HCT116 (cell line): ENCODE results near the gene DENND1C. TPM values are rescaled to one million over a fixed set of nuclear protein-coding genes. Genes with fewer than 3 reads are reported as not detected.

Experiments
- ATAC-seq: fragments of 200-7000 bp; cut with Tn5 transposase; 2 replicates; pipeline ENCODE4 v1.9.1; 2020; ENCODE audit warnings: mild to moderate bottlenecking, moderate library complexity
- BruUV-seq: library from RNA; stranded (reverse); fragments of 400-500 nt; replicated peaks from 2 replicates; lab custom pipeline; 2021; lab: Mats Ljungman, UMichigan
- CTCF ChIA-PET: fragments of 300-600 bp; sonication (Branson Sonifier 250); formaldehyde crosslinking; loops from one replicate; lab custom pipeline; 2021; ENCODE audit warnings: antibody characterized with exemption; lab: Charles Lee
- POLR2A ChIA-PET: fragments of 300-600, 350-600 bp; sonication (Branson Sonifier 250); formaldehyde crosslinking; loops from one replicate; lab custom pipeline; 2021; ENCODE audit warnings: antibody characterized with exemption; lab: Charles Lee
- RAD21 ChIA-PET, 2 experiments: fragments of 300-600 bp; sonication (Branson Sonifier 250); formaldehyde crosslinking; loops; one replicate each; lab custom pipeline; 2023; ENCODE audit warnings: low total read pairs in 2 of 2; ENCODE audit not compliant: uncharacterized antibody in 2 of 2, unreplicated experiment in 2 of 2, low non-redundant PET in 1 of 2; lab: Charles Lee
- DNase-seq: peaks from one replicate; pipeline ENCODE4 v3.0.0-alpha.2; 2010; ENCODE audit warnings: low read depth, low spot score
- H2AFZ ChIP-seq: fragments of 200-600 bp; shearing (Covaris generic), sonication (generic); 2 replicates; pipeline ENCODE4 v1.6.1; 2017; ENCODE audit warnings: low read depth, mixed run types, mixed read lengths, antibody characterized with exemption, low read length; ENCODE audit not compliant: poor library complexity, severe bottlenecking
- H3K27ac ChIP-seq: 2 replicates; pipeline ENCODE4 v1.5.1; 2012; ENCODE audit warnings: low read depth, low read length
- H3K27me3 ChIP-seq: fragments of 200-600 bp; sonication (generic); 2 replicates; pipeline ENCODE4 v1.6.1; 2016; ENCODE audit warnings: mixed run types, low read length, mixed read lengths; ENCODE audit not compliant: insufficient read depth
- H3K36me3 ChIP-seq, 2 experiments: fragments of 200-500 bp in 1 of 2; fragments of 200-600 bp in 1 of 2; sonication (Bioruptor generic) in 1 of 2; sonication (generic) in 1 of 2; 2 replicates each; pipeline versions ENCODE4 v1.5.1 to v1.6.1; 2014 to 2016; ENCODE audit warnings: low read length in 2 of 2, inconsistent platforms in 1 of 2, mixed read lengths in 1 of 2, mixed run types in 1 of 2; ENCODE audit not compliant: insufficient read depth in 2 of 2, control insufficient read depth in 1 of 2
- H3K4me1 ChIP-seq, 2 experiments: fragments of 200-600 bp in 1 of 2; sonication (generic) in 1 of 2; 2 replicates each; pipeline versions ENCODE4 v1.5.1 to v1.6.1; 2012 to 2017; ENCODE audit warnings: low read length in 2 of 2, inconsistent platforms in 1 of 2, mild to moderate bottlenecking in 1 of 2, mixed read lengths in 1 of 2, mixed run types in 1 of 2, moderate library complexity in 1 of 2; ENCODE audit not compliant: insufficient read depth in 2 of 2, control insufficient read depth in 1 of 2
- H3K4me2 ChIP-seq: fragments of 200-600 bp; sonication (generic); 2 replicates; pipeline ENCODE4 v1.6.1; 2017; ENCODE audit warnings: mixed run types, low read length, mixed read lengths
- H3K4me3 ChIP-seq, 2 experiments: fragments of 200-600 bp in 1 of 2; sonication (generic) in 1 of 2; replicated peaks in 1 of 2; 2 replicates each; pipeline ENCODE4 v1.5.1; 2011 to 2016; ENCODE audit warnings: low read length in 2 of 2, control low read depth in 1 of 2, low read depth in 1 of 2, mild to moderate bottlenecking in 1 of 2, mixed read lengths in 1 of 2, mixed run types in 1 of 2
- H3K79me2 ChIP-seq: fragments of 200-600 bp; sonication (generic); 2 replicates; pipeline ENCODE4 v1.6.1; 2017; ENCODE audit warnings: mild to moderate bottlenecking, mixed run types, low read length, moderate library complexity, mixed read lengths; ENCODE audit not compliant: insufficient read depth
- H3K9ac ChIP-seq: fragments of 200-600 bp; sonication (generic); 2 replicates; pipeline ENCODE4 v1.6.1; 2016; ENCODE audit warnings: low read length, mixed read lengths
- H3K9me2 ChIP-seq: fragments of 200-600 bp; sonication (generic), shearing (Covaris generic); 2 replicates; pipeline ENCODE4 v1.6.1; 2017; ENCODE audit warnings: mixed run types, mild to moderate bottlenecking, moderate library complexity; ENCODE audit not compliant: insufficient read depth
- H3K9me3 ChIP-seq, 2 experiments: fragments of 200-500 bp in 1 of 2; fragments of 200-600 bp in 1 of 2; sonication (Bioruptor generic) in 1 of 2; sonication (generic) in 1 of 2; 2 replicates each; pipeline ENCODE4 v1.6.1; 2014 to 2017; ENCODE audit warnings: low read length in 2 of 2, mixed read lengths in 2 of 2, inconsistent platforms in 1 of 2, low read depth in 1 of 2, mild to moderate bottlenecking in 1 of 2, mixed run types in 1 of 2, moderate library complexity in 1 of 2; ENCODE audit not compliant: control insufficient read depth in 1 of 2, insufficient read depth in 1 of 2
- H4K20me1 ChIP-seq: fragments of 200-600 bp; sonication (generic), shearing (Covaris generic); 2 replicates; pipeline ENCODE4 v1.6.1; 2017; ENCODE audit warnings: mixed run types, mild to moderate bottlenecking, moderate library complexity; ENCODE audit not compliant: insufficient read depth
- EZH2phosphoT487 ChIP-seq: fragments of 200-600 bp; IDR thresholded peaks from 2 replicates; pipeline ENCODE4 v1.6.1; 2018; ENCODE audit warnings: antibody characterized with exemption, borderline replicate concordance
- POLR2A ChIP-seq: IDR thresholded peaks from 2 replicates; pipeline ENCODE4 v1.7.0; 2011; ENCODE audit warnings: borderline replicate concordance; ENCODE audit not compliant: insufficient read depth, insufficient read length; ENCODE audit errors: extremely low read depth
- POLR2AphosphoS5 ChIP-seq: IDR thresholded peaks from 2 replicates; pipeline ENCODE4 v1.6.1; 2011; ENCODE audit warnings: mild to moderate bottlenecking, low read depth, low read length, moderate library complexity
- SIN3A ChIP-seq: IDR thresholded peaks from 2 replicates; pipeline ENCODE4 v1.6.1; 2012; ENCODE audit warnings: low read depth
- intact Hi-C: fragments of 100-400 bp; cut with micrococcal nuclease; formaldehyde crosslinking; loops from 2 replicates; pipeline ENCODE4 v1.10.0; 2022
- total RNA-seq: library from RNA; stranded (reverse); gene quantifications from one replicate; pipeline ENCODE4 v1.2.1, GENCODE V29; 2021; ENCODE audit not compliant: unreplicated experiment
- TF ChIP-seq, protein P1 (sequence below): IDR thresholded peaks from 2 replicates; pipeline ENCODE4 v1.6.1; 2012; ENCODE audit warnings: low read depth

The DENND1C gene
- total RNA-seq, 1 experiment from 2014 or later = 0.54 TPM

- intact Hi-C loops = no loop called here
- Histone ChIP-seq H3K4me1 (peaks cover 18 to 35% of the 10 kb centered on the region in 2 experiments), H3K9ac (peak within 1 kb of the TSS; percentile 71), H3K9me3 (peaks cover 0 to 1% of the 10 kb centered on the region in 2 experiments; a peak in 2 of 4 replicates), H3K9me2 (no peaks in the 10 kb centered on the region), H3K27ac (peak within 1 kb of the TSS; percentile 62), H3K79me2 (peaks cover 5% of the 10 kb centered on the region; the same call in 1 of the 2 replicates), H2AFZ (peak within 1 kb of the TSS; percentile 44), H3K4me2 (peak within 1 kb of the TSS; percentile 99), H3K27me3 (no peaks in the 10 kb centered on the region), H3K4me3 (peak within 1 kb of the TSS; percentile 66 to 88), H3K36me3 (peaks cover 6 to 10% of the 10 kb centered on the region in 2 experiments; a peak in 3 of 4 replicates), H4K20me1 (no peaks in the 10 kb centered on the region)
- no TSS peak for BruUV-seq
- ChIA-PET RAD21 (interaction anchor here (0.6 to 0.7 kb wide), 2 partner anchors 57 to 124 kb away, joined by 3 to 4 read pairs; no protein-coding TSS in a partner anchor), CTCF (interaction anchor here (0.6 to 1.0 kb wide), 2 partner anchors 35 to 650 kb away, joined by 4 read pairs; partner anchors contain the start of gene KHSRP), POLR2A (no interaction called here)
- peak; percentile 25 for TF ChIP-seq POLR2A
- TF ChIP-seq EZH2phosphoT487 = no peak
- peak; percentile 63 for TF ChIP-seq POLR2AphosphoS5
- DNase-seq = peak; percentile 61
- peak; percentile 64 for ATAC-seq
These were observed 22.1 kb downstream of the DENND1C start, which contains the start of gene SLC25A23 for GRCh38 chr19:6459262-6460098. Gene SLC25A23 (minus strand): TSS chr19:6459792. CDS start chr19:6459628, 164 bp downstream.

DNA sequence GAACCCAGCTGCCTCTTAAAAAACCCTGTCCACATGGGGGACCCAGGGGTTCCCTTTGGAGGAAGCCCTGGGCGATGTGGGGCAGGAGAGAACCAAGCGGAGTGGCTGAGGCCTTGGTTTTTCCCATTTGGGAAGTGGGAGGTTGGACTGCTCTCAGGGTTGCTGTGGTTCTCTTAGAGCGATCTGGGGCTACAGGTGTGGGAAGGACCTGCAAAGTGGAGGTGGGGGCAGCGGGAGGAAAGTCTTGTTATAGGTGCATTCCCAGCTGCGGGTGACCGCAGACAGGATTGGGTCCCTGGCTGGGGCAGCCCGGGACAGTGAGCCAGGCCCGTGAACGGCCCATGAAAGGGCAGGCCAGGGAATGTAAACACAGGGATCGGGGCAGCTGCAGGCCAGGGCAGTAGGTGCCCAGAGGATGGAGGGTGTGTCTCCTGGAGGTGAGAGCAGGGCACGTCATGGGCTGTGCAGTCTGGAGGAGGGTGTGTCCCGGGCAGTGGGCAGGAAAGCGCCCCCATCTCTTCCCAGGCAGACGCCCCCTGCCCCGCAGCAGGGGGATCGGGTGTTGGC lies 22.8 kb downstream of the DENND1C start:
- BruUV-seq = no TSS peak
- peak overlapping the region; percentile 71 for H3K9ac ChIP-seq

More for the DNA sequence above, 22.8 kb downstream of the DENND1C start:
- POLR2A ChIA-PET = no interaction called here
- H3K4me3 ChIP-seq = peak overlapping the region; percentile 66 to 88
- H3K79me2 ChIP-seq = 0 out of 2 replicates have a peak, but pooled peaks cover 3% of the 10 kb centered on the region
- no peaks in the 10 kb centered on the region for H3K9me2 ChIP-seq
- RAD21 ChIA-PET = no interaction called here
- H3K36me3 ChIP-seq = peaks cover 6 to 17% of the 10 kb centered on the region in 2 experiments; a peak in 3 of 4 replicates
- H3K27ac ChIP-seq = peak overlapping the region; percentile 62
- 0 out of 2 replicates have a peak, but pooled peaks have one; percentile 12 for ATAC-seq
- CTCF ChIA-PET = no interaction called here
- DNase-seq = no peak
- no peak overlapping the region for H2AFZ ChIP-seq
- intact Hi-C loops = no loop called here
- H3K4me1 ChIP-seq = peaks cover 18 to 32% of the 10 kb centered on the region in 2 experiments
- H3K4me2 ChIP-seq = peak overlapping the region; percentile 99
- H3K9me3 ChIP-seq = peaks cover 0 to 8% of the 10 kb centered on the region in 2 experiments; a peak in 2 of 4 replicates
- no peaks in the 10 kb centered on the region for H4K20me1 ChIP-seq
- H3K27me3 ChIP-seq = no peaks in the 10 kb centered on the region
- TF ChIP-seq SIN3A = no peak
- TF ChIP-seq, protein P1, sequence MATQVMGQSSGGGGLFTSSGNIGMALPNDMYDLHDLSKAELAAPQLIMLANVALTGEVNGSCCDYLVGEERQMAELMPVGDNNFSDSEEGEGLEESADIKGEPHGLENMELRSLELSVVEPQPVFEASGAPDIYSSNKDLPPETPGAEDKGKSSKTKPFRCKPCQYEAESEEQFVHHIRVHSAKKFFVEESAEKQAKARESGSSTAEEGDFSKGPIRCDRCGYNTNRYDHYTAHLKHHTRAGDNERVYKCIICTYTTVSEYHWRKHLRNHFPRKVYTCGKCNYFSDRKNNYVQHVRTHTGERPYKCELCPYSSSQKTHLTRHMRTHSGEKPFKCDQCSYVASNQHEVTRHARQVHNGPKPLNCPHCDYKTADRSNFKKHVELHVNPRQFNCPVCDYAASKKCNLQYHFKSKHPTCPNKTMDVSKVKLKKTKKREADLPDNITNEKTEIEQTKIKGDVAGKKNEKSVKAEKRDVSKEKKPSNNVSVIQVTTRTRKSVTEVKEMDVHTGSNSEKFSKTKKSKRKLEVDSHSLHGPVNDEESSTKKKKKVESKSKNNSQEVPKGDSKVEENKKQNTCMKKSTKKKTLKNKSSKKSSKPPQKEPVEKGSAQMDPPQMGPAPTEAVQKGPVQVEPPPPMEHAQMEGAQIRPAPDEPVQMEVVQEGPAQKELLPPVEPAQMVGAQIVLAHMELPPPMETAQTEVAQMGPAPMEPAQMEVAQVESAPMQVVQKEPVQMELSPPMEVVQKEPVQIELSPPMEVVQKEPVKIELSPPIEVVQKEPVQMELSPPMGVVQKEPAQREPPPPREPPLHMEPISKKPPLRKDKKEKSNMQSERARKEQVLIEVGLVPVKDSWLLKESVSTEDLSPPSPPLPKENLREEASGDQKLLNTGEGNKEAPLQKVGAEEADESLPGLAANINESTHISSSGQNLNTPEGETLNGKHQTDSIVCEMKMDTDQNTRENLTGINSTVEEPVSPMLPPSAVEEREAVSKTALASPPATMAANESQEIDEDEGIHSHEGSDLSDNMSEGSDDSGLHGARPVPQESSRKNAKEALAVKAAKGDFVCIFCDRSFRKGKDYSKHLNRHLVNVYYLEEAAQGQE = no peak
